ENCODE data around the gene CCL25.
"Not testable (repeated sequence)": the region's sequence is repeated elsewhere in the genome, so short reads cannot be mapped to it uniquely, and the experiment has no call there.

The CCL25 gene

DNA sequence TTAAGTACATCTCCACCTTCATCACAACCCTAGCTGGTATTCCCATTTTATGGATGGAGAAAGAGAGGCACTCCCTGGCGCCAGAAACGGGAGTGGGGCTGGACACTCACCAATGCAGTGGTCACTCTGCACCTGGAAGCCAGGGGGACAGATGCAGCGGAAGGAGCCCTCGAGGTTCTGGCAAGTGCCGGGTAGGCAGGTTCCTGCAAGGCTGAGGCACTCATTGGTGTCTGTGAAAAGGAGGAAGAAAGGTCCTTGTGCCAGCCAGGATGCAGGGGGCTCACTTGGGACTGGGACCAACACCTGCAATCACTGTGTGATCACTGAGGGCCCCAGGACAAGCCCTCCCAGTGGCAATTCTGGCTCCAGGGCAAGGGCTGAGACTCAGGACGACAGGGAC, 41.8 kb downstream of the CCL25 start:
- H3K4me3 ChIP-seq (ENCODE audit: low read depth, low read length), result no peak overlapping the region
- TF ChIP-seq, protein P1, sequence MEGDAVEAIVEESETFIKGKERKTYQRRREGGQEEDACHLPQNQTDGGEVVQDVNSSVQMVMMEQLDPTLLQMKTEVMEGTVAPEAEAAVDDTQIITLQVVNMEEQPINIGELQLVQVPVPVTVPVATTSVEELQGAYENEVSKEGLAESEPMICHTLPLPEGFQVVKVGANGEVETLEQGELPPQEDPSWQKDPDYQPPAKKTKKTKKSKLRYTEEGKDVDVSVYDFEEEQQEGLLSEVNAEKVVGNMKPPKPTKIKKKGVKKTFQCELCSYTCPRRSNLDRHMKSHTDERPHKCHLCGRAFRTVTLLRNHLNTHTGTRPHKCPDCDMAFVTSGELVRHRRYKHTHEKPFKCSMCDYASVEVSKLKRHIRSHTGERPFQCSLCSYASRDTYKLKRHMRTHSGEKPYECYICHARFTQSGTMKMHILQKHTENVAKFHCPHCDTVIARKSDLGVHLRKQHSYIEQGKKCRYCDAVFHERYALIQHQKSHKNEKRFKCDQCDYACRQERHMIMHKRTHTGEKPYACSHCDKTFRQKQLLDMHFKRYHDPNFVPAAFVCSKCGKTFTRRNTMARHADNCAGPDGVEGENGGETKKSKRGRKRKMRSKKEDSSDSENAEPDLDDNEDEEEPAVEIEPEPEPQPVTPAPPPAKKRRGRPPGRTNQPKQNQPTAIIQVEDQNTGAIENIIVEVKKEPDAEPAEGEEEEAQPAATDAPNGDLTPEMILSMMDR (IDR thresholded peaks at IDR 0.05; ENCODE audit: borderline replicate concordance, insufficient read depth, low read depth, low read length), result no peak

- TF ChIP-seq, protein P1 (IDR thresholded peaks at IDR 0.05; ENCODE audit: borderline replicate concordance, insufficient read depth, low read depth, low read length), result no peak
- no peak overlapping the region for H3K4me3 ChIP-seq (ENCODE audit: low read depth, low read length)
Measured at GRCh38 chr19:8095354-8095886, 42.9 kb downstream of the CCL25 start.

DNA sequence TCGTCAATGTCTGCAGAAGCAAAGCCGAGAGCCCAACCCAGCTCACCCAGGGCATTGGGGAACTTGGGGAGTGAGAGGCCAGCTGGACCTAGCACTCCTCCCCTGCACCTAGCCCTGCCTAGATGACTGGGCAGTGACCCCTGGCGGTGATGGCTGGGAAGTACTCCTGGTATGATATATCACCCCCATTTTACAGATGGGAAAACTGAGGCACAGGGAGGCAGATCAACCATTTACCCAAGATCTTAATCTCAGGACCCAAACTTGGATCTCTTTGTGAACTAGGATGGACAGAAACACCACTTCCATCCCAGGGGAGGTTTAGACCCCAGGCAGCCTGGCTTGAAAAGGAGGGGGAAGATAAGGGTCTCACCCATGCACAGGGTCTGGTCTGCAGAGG, 43.5 kb downstream of the CCL25 start:
- TF ChIP-seq, protein P1 (IDR thresholded peaks at IDR 0.05; ENCODE audit: borderline replicate concordance, insufficient read depth, low read depth, low read length), result 0 out of 2 replicates have a peak, but pooled peaks have one; percentile 37
- no peak overlapping the region for H3K4me3 ChIP-seq (ENCODE audit: low read depth, low read length)

DNA sequence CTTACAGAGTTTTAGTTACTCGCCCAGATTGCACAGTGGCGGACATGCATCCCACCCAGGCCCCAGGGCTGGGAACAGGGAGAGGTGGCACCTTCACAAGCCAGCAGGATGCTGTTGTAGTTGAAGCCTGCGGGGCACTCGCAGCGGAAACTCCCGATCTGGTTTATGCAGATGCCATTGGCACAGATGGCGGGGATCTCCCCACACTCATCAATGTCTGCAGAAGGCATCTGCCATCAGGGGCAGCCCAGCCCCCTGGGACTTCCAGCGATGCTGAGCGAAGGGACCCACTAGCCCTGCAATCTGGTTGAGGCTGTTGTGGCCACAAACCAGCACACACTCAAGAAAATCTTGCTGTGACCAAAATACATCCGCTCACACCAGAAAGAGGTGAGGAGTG, 44.6 kb downstream of the CCL25 start:
- H3K4me3 ChIP-seq (ENCODE audit: low read depth, low read length), result no peak overlapping the region
- TF ChIP-seq, protein P1 (IDR thresholded peaks at IDR 0.05; ENCODE audit: borderline replicate concordance, insufficient read depth, low read depth, low read length), result no peak

GRCh38 chr19:8097681-8098567, 45.4 kb downstream of the CCL25 start:
- H3K4me3 ChIP-seq (ENCODE audit: low read depth, low read length), result no peak overlapping the region
- TF ChIP-seq, protein P1 (IDR thresholded peaks at IDR 0.05; ENCODE audit: borderline replicate concordance, insufficient read depth, low read depth, low read length), result no peak

- no peak overlapping the region for H3K4me3 ChIP-seq (ENCODE audit: low read depth, low read length)
- TF ChIP-seq, protein P1 (IDR thresholded peaks at IDR 0.05; ENCODE audit: borderline replicate concordance, insufficient read depth, low read depth, low read length), result no peak
Measured at GRCh38 chr19:8101311-8101710, 48.8 kb downstream of the CCL25 start.

DNA sequence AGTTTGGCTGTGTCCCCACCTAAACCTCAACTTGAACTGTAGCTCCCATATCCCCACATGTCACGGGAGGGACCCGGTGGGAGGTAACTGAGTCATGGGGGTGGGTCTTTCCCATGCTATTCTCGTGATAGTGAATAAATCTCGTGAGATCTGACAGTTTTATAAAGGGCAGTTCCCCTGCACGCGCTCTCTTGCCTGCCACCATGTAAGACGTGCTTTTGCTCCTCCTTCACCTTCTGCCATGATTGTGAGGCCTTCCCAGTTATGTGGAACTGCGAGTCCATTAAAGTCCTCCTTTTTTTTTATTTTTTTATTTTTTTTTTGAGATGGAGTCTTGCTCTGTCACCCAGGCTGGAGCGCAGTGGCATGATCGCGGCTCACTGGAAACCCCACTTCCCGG, 49.4 kb downstream of the CCL25 start:
- H3K4me3 ChIP-seq (ENCODE audit: low read depth, low read length), result not testable (repeated sequence)

Measured in GM12875 (cell line).